Keratinocyte (primary cell): Measurements from ENCODE around the gene MTIF2. TPM values are rescaled to one million over a fixed set of nuclear protein-coding genes. Genes with fewer than 3 reads are reported as not detected.
"Not testable (repeated sequence)": the region's sequence is repeated elsewhere in the genome, so short reads cannot be mapped to it uniquely, and the experiment has no call there.

ENCODE experiments used
- DNase-seq: peaks from one replicate; pipeline ENCODE4 v3.0.0-alpha.2; 2011; ENCODE audit warnings: low read depth, missing footprints, low spot score
- FAIRE-seq: peaks from 2 replicates; lab custom pipeline; 2011; peaks lifted over from hg19 to GRCh38; lab: Jason Lieb, UNC
- H2AFZ ChIP-seq: 2 replicates; pipeline ENCODE4 v1.6.0; 2012; ENCODE audit warnings: low read length, control low read depth, inconsistent platforms; ENCODE audit not compliant: control insufficient read depth
- H3K27ac ChIP-seq: 2 replicates; pipeline ENCODE4 v1.5.1; 2011; ENCODE audit warnings: low read length; ENCODE audit not compliant: control insufficient read depth, insufficient read depth
- H3K27me3 ChIP-seq: 3 replicates; pipeline ENCODE4 v1.6.0; 2011; ENCODE audit warnings: low read length; ENCODE audit not compliant: control insufficient read depth, insufficient read depth; ENCODE audit errors: extremely low read depth
- H3K36me3 ChIP-seq, 2 experiments: 2 replicates in 1 of 2; 3 replicates in 1 of 2; pipeline ENCODE4 v1.5.1; 2011; ENCODE audit warnings: low read length in 2 of 2, mild to moderate bottlenecking in 1 of 2; ENCODE audit not compliant: control insufficient read depth in 2 of 2, insufficient read depth in 2 of 2; ENCODE audit errors: extremely low read depth in 1 of 2
- H3K4me1 ChIP-seq: 3 replicates; pipeline ENCODE4 v1.5.1; 2011; ENCODE audit warnings: low read length; ENCODE audit not compliant: control insufficient read depth, insufficient read depth; ENCODE audit errors: extremely low read depth
- H3K4me2 ChIP-seq: 3 replicates; pipeline ENCODE4 v1.6.0; 2011; ENCODE audit warnings: low read depth, low read length; ENCODE audit not compliant: control insufficient read depth, insufficient read depth; ENCODE audit errors: extremely low read depth
- H3K4me3 ChIP-seq, 3 experiments: fragments of 200-600 bp in 1 of 3; sonication (generic) in 1 of 3; 2 replicates in 2 of 3; 3 replicates in 1 of 3; pipeline ENCODE4 v1.5.1; 2011 to 2016; ENCODE audit warnings: low read length in 3 of 3, mild to moderate bottlenecking in 3 of 3, control low read depth in 2 of 3, inconsistent platforms in 1 of 3, low read depth in 1 of 3, mixed read lengths in 1 of 3, mixed run types in 1 of 3, moderate library complexity in 1 of 3; ENCODE audit not compliant: control insufficient read depth in 2 of 3, insufficient read depth in 2 of 3; ENCODE audit errors: extremely low read depth in 1 of 3
- H3K79me2 ChIP-seq: 2 replicates; pipeline ENCODE4 v1.6.0; 2012; ENCODE audit warnings: low read length; ENCODE audit not compliant: control insufficient read depth, insufficient read depth
- H3K9ac ChIP-seq: 3 replicates; pipeline ENCODE4 v1.6.0; 2011; ENCODE audit warnings: low read length; ENCODE audit not compliant: control insufficient read depth, insufficient read depth; ENCODE audit errors: extremely low read depth
- H3K9me1 ChIP-seq: 3 replicates; pipeline ENCODE4 v1.6.0; 2011; ENCODE audit warnings: low read length; ENCODE audit not compliant: control insufficient read depth, insufficient read depth; ENCODE audit errors: extremely low read depth
- H3K9me3 ChIP-seq: 2 replicates; pipeline ENCODE4 v1.5.1; 2012; ENCODE audit warnings: low read depth, low read length; ENCODE audit not compliant: control insufficient read depth
- H4K20me1 ChIP-seq: 3 replicates; pipeline ENCODE4 v1.6.0; 2011; ENCODE audit warnings: low read length; ENCODE audit not compliant: control insufficient read depth, insufficient read depth; ENCODE audit errors: extremely low read depth
- EZH2 ChIP-seq: IDR thresholded peaks from one replicate; pipeline ENCODE4 v1.6.1; 2012; ENCODE audit warnings: inconsistent platforms, mild to moderate bottlenecking, low read length, moderate library complexity
- dilution Hi-C: fragments of 300-500 bp; cut with MboI; formaldehyde crosslinking; loops from one replicate; pipeline ENCODE4 v1.7.0; 2020; ENCODE audit warnings: low sequenced_read_pairs; ENCODE audit not compliant: extremely low pct_ligation_motif_present
- polyA plus RNA-seq, 5 experiments: library from polyadenylated mRNA; depleted of rRNA in 3 of 5; stranded (reverse) in 3 of 5; stranded (forward) in 1 of 5; unstranded in 1 of 5; fragments of >200 nt; gene quantifications; 1 replicate in 1 of 5; 2 replicates in 3 of 5; 3 replicates in 1 of 5; pipeline versions ENCODE4 v1.2.1 to v1.2.3, GENCODE V29; 2011 to 2012; ENCODE audit warnings: missing spikeins in 2 of 5, low read depth in 1 of 5, low replicate concordance in 1 of 5
- TF ChIP-seq, protein P1 (sequence below), 3 experiments: IDR thresholded peaks in 1 of 3; conservative IDR thresholded peaks in 1 of 3; optimal IDR thresholded peaks in 1 of 3; 2 replicates in 2 of 3; 3 replicates in 1 of 3; pipeline versions ENCODE3 to v1.5.1; 2011; ENCODE audit warnings: low read length in 3 of 3, mild to moderate bottlenecking in 3 of 3, moderate library complexity in 2 of 3, control low read depth in 1 of 3, inconsistent platforms in 1 of 3; ENCODE audit not compliant: insufficient read depth in 2 of 3; ENCODE audit errors: extremely low read depth in 1 of 3

The MTIF2 gene
- polyA plus RNA-seq, 1 donor (not counting 4 experiments of a cell fraction or from before 2014, with no cell fraction given): 38.9 TPM

DNA sequence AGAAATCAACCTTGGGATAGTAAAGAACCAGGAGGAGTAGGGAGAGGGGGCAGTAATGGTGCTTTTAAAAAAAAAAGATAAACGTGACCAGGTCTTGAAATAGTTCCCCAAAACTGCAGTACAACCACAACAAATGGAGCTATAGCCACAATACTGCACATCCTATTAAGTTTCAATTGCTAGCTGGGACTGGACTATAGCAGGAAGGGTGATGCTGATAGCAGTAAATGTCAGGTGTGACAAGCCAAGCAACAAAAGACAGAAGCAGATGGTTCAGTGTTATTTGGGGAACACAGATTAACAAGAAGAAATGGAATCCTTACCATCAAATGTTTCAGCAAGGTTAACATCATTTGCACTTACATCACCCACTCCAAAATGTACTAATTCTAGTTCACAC lies 26.4 kb downstream of the MTIF2 start:
- no peak for FAIRE-seq
- Histone ChIP-seq H3K27me3 (no peaks in the 10 kb centered on the region), H3K4me2 (no peak overlapping the region), H4K20me1 (no peaks in the 10 kb centered on the region), H3K4me3 (no peak overlapping the region), H3K36me3 (peaks cover 9 to 13% of the 10 kb centered on the region in 2 experiments), H3K27ac (no peak overlapping the region), H3K9me1 (no peaks in the 10 kb centered on the region), H3K79me2 (no peaks in the 10 kb centered on the region), H3K9ac (no peak overlapping the region), H3K9me3 (no peaks in the 10 kb centered on the region), H2AFZ (no peak overlapping the region), H3K4me1 (no peaks in the 10 kb centered on the region)
- TF ChIP-seq, protein P1, sequence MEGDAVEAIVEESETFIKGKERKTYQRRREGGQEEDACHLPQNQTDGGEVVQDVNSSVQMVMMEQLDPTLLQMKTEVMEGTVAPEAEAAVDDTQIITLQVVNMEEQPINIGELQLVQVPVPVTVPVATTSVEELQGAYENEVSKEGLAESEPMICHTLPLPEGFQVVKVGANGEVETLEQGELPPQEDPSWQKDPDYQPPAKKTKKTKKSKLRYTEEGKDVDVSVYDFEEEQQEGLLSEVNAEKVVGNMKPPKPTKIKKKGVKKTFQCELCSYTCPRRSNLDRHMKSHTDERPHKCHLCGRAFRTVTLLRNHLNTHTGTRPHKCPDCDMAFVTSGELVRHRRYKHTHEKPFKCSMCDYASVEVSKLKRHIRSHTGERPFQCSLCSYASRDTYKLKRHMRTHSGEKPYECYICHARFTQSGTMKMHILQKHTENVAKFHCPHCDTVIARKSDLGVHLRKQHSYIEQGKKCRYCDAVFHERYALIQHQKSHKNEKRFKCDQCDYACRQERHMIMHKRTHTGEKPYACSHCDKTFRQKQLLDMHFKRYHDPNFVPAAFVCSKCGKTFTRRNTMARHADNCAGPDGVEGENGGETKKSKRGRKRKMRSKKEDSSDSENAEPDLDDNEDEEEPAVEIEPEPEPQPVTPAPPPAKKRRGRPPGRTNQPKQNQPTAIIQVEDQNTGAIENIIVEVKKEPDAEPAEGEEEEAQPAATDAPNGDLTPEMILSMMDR (optimal IDR thresholded peaks at IDR 0.05 in 1 of 3, IDR thresholded peaks at IDR 0.05 in 1 of 3, conservative IDR thresholded peaks at IDR 0.05 in 1 of 3; ENCODE audit: extremely low read depth in 1 of 3, insufficient read depth in 2 of 3, low read length in 3 of 3): no peak
- TF ChIP-seq EZH2: no peak
- no peak for DNase-seq
- dilution Hi-C loops: no loop called here

DNA sequence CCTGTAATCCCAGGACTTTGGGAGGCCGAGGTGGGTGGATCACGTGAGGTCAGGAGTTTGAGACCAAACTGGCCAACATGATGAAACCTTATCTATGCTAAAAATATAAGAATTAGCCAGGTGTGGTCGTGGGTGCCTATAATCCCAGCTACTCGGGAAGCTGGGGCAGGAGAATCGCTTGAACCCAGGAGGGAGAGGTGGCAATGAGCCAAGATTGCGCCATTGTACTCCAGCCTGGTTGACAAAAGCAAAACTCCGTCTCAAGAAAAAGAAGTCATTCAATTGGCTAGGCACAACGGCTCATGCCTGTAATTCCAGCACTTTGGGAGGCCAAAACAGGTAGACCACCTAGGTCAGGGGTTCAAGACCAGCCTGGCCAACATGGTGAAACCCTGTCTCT lies 27.4 kb downstream of the MTIF2 start:
- H3K36me3 ChIP-seq: peaks cover 7 to 13% of the 10 kb centered on the region in 2 experiments
- H3K4me1 ChIP-seq, DNase-seq, H2AFZ ChIP-seq, H3K27me3 ChIP-seq, H3K9me3 ChIP-seq, H3K9me1 ChIP-seq, H3K9ac ChIP-seq, H3K27ac ChIP-seq, H3K4me3 ChIP-seq, H3K79me2 ChIP-seq, H3K4me2 ChIP-seq, H4K20me1 ChIP-seq, FAIRE-seq, dilution Hi-C loops: not testable (repeated sequence)

DNA sequence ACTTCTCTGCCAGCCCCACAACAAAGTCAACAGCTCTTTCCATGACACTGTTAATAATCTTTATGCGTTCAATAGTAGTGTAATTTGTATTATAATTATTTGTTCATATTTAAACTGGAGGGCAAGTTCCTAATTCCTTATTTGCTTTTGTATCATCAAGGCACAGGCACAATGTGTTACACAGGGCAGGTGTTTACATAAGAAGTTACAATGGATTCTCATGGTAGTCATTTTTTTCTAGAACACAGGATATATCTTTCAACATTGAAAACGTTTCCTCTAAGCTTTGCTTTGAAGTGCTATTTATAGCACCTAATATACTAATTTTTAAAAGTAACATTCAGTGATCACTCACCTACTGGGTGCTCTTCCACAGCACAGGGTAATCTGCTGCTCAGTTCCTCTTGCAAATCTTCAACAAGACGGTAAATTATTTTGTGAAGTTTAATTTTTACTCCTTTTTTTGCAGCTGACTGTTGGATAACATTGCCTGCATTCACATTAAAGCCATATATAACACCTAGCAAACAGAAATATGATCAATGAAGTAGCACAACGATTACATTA lies 29.3 kb downstream of the MTIF2 start:
- Histone ChIP-seq H3K4me2 (no peak overlapping the region), H3K9me3 (no peaks in the 10 kb centered on the region), H3K9me1 (no peaks in the 10 kb centered on the region), H3K9ac (no peak overlapping the region), H3K27ac (no peak overlapping the region), H3K4me1 (peaks cover 1% of the 10 kb centered on the region), H3K36me3 (peaks cover 11 to 26% of the 10 kb centered on the region in 2 experiments), H4K20me1 (no peaks in the 10 kb centered on the region), H3K79me2 (peaks cover 4% of the 10 kb centered on the region), H3K4me3 (no peak overlapping the region), H3K27me3 (no peaks in the 10 kb centered on the region), H2AFZ (no peak overlapping the region)
- FAIRE-seq (no peak), DNase-seq (no peak)
- TF ChIP-seq EZH2: no peak
- TF ChIP-seq, protein P1 (optimal IDR thresholded peaks at IDR 0.05 in 1 of 3, IDR thresholded peaks at IDR 0.05 in 1 of 3, conservative IDR thresholded peaks at IDR 0.05 in 1 of 3; ENCODE audit: extremely low read depth in 1 of 3, insufficient read depth in 2 of 3, low read length in 3 of 3): no peak
- dilution Hi-C loops: no loop called here
